ENCODE results near the gene DGKB. TPM values are rescaled to one million over a fixed set of nuclear protein-coding genes. Genes with fewer than 3 reads are reported as not detected.

The DGKB gene
- polyA plus RNA-seq, 1 donor (not counting 4 experiments of a cell fraction or from before 2014, with no cell fraction given): 0.01 TPM

GRCh38 chr7:14828053-14828452, 74.5 kb downstream of the DGKB start:
- DNase-seq (ENCODE audit: low read depth, low spot score) (no peak), FAIRE-seq (no peak)
- Histone ChIP-seq H3K4me1 (ENCODE audit: control insufficient read depth, extremely low read depth, insufficient read depth, low read length) (no peaks in the 10 kb centered on the region), H3K9ac (ENCODE audit: control insufficient read depth, extremely low read depth, insufficient read depth, low read length) (no peak overlapping the region), H3K36me3 (ENCODE audit: control insufficient read depth in 2 of 2, extremely low read depth in 1 of 2, insufficient read depth in 2 of 2, low read length in 2 of 2) (no peaks in the 10 kb centered on the region), H3K4me2 (ENCODE audit: control insufficient read depth, extremely low read depth, insufficient read depth, low read depth, low read length) (no peak overlapping the region), H3K9me3 (ENCODE audit: control insufficient read depth, low read depth, low read length) (no peaks in the 10 kb centered on the region), H3K4me3 (ENCODE audit: control insufficient read depth in 2 of 3, extremely low read depth in 1 of 3, insufficient read depth in 2 of 3, low read depth in 1 of 3, low read length in 3 of 3) (no peak overlapping the region), H3K9me1 (ENCODE audit: control insufficient read depth, extremely low read depth, insufficient read depth, low read length) (no peaks in the 10 kb centered on the region), H3K27me3 (ENCODE audit: control insufficient read depth, extremely low read depth, insufficient read depth, low read length) (no peaks in the 10 kb centered on the region), H3K27ac (ENCODE audit: control insufficient read depth, insufficient read depth, low read length) (no peak overlapping the region), H3K79me2 (ENCODE audit: control insufficient read depth, insufficient read depth, low read length) (no peaks in the 10 kb centered on the region), H4K20me1 (ENCODE audit: control insufficient read depth, extremely low read depth, insufficient read depth, low read length) (no peaks in the 10 kb centered on the region), H2AFZ (ENCODE audit: control insufficient read depth, low read length) (no peak overlapping the region)
- dilution Hi-C loops (cut with MboI; ENCODE audit: extremely low pct_ligation_motif_present, low sequenced_read_pairs): no loop called here
- TF ChIP-seq EZH2 (IDR thresholded peaks at IDR 0.05; ENCODE audit: low read length): no peak
- no peak for TF ChIP-seq CTCF (optimal IDR thresholded peaks at IDR 0.05 in 1 of 3, IDR thresholded peaks at IDR 0.05 in 1 of 3, conservative IDR thresholded peaks at IDR 0.05 in 1 of 3; ENCODE audit: extremely low read depth in 1 of 3, insufficient read depth in 2 of 3, low read length in 3 of 3)

GRCh38 chr7:14826426-14826825, 76.1 kb downstream of the DGKB start:
- H2AFZ ChIP-seq (ENCODE audit: control insufficient read depth, low read length): no peak overlapping the region
- no peaks in the 10 kb centered on the region for H4K20me1 ChIP-seq (ENCODE audit: control insufficient read depth, extremely low read depth, insufficient read depth, low read length)
- H3K79me2 ChIP-seq (ENCODE audit: control insufficient read depth, insufficient read depth, low read length): no peaks in the 10 kb centered on the region
- no peak for FAIRE-seq
- TF ChIP-seq CTCF (optimal IDR thresholded peaks at IDR 0.05 in 1 of 3, IDR thresholded peaks at IDR 0.05 in 1 of 3, conservative IDR thresholded peaks at IDR 0.05 in 1 of 3; ENCODE audit: extremely low read depth in 1 of 3, insufficient read depth in 2 of 3, low read length in 3 of 3) (no peak), EZH2 (IDR thresholded peaks at IDR 0.05; ENCODE audit: low read length) (no peak)
- DNase-seq (ENCODE audit: low read depth, low spot score): no peak
- no peak overlapping the region for H3K27ac ChIP-seq (ENCODE audit: control insufficient read depth, insufficient read depth, low read length)
- H3K4me2 ChIP-seq (ENCODE audit: control insufficient read depth, extremely low read depth, insufficient read depth, low read depth, low read length): no peak overlapping the region
- H3K4me3 ChIP-seq (ENCODE audit: control insufficient read depth in 2 of 3, extremely low read depth in 1 of 3, insufficient read depth in 2 of 3, low read depth in 1 of 3, low read length in 3 of 3): no peak overlapping the region
- no peaks in the 10 kb centered on the region for H3K9me3 ChIP-seq (ENCODE audit: control insufficient read depth, low read depth, low read length)
- H3K27me3 ChIP-seq (ENCODE audit: control insufficient read depth, extremely low read depth, insufficient read depth, low read length): no peaks in the 10 kb centered on the region
- no peaks in the 10 kb centered on the region for H3K36me3 ChIP-seq (ENCODE audit: control insufficient read depth in 2 of 2, extremely low read depth in 1 of 2, insufficient read depth in 2 of 2, low read length in 2 of 2)
- H3K4me1 ChIP-seq (ENCODE audit: control insufficient read depth, extremely low read depth, insufficient read depth, low read length): no peaks in the 10 kb centered on the region
- no peaks in the 10 kb centered on the region for H3K9me1 ChIP-seq (ENCODE audit: control insufficient read depth, extremely low read depth, insufficient read depth, low read length)
- H3K9ac ChIP-seq (ENCODE audit: control insufficient read depth, extremely low read depth, insufficient read depth, low read length): no peak overlapping the region
- dilution Hi-C loops (cut with MboI; ENCODE audit: extremely low pct_ligation_motif_present, low sequenced_read_pairs): no loop called here

All from keratinocyte (primary cell).